HepG2 (cell line): ENCODE data around the gene KMT2D. TPM values are rescaled to one million over a fixed set of nuclear protein-coding genes. Genes with fewer than 3 reads are reported as not detected.

Source experiments
- ATAC-seq: fragments of 200-7000 bp; cut with Tn5 transposase; 3 replicates; pipeline ENCODE4 v1.9.1; 2020; ENCODE audit warnings: mild to moderate bottlenecking, moderate library complexity
- BruUV-seq: library from RNA; stranded (reverse); fragments of 400-500 nt; replicated peaks from 2 replicates; lab custom pipeline; 2021; lab: Mats Ljungman, UMichigan
- CTCF ChIA-PET: fragments of 300-600 bp; formaldehyde crosslinking; extraction: SDS; loops from one replicate; lab custom pipeline; 2021; ENCODE audit warnings: low total read pairs, inconsistent platforms, low intra/inter-chr PET ratio; lab: Yijun Ruan, JAX
- POLR2A ChIA-PET: fragments of 350-600 bp; sonication (Branson Sonifier 250); formaldehyde crosslinking; loops from one replicate; lab custom pipeline; 2020; ENCODE audit warnings: antibody characterized with exemption, inconsistent platforms; lab: Yijun Ruan, JAX
- DNase-seq: peaks from one replicate; pipeline ENCODE4 v3.0.0-alpha.2; 2015; ENCODE audit warnings: low spot score
- FAIRE-seq: peaks from 3 replicates; lab custom pipeline; 2011; peaks lifted over from hg19 to GRCh38; lab: Jason Lieb, UNC
- H2AFZ ChIP-seq: one replicate; pipeline ENCODE4 v1.6.1; 2011; ENCODE audit warnings: low read length, inconsistent platforms
- H3K27ac ChIP-seq: fragments of 300-600 bp; 3 replicates; pipeline ENCODE4 v1.8.0; 2011; ENCODE audit warnings: mixed run types, mild to moderate bottlenecking, mixed read lengths, low read length, inconsistent platforms; ENCODE audit not compliant: insufficient read depth; ENCODE audit errors: extremely low read length
- H3K27me3 ChIP-seq, 2 experiments: fragments of 200-600 bp in 1 of 2; 2 replicates in 1 of 2; 3 replicates in 1 of 2; pipeline versions ENCODE4 v1.6.0 to v1.8.0; 2011; ENCODE audit warnings: low read length in 2 of 2, mild to moderate bottlenecking in 2 of 2, moderate library complexity in 2 of 2, inconsistent platforms in 1 of 2; ENCODE audit not compliant: insufficient read depth in 2 of 2, control insufficient read depth in 1 of 2
- H3K36me3 ChIP-seq, 2 experiments: fragments of 200-600 bp in 1 of 2; replicated peaks in 1 of 2; 2 replicates in 1 of 2; 3 replicates in 1 of 2; pipeline versions ENCODE4 v1.5.1 to v1.8.0; 2011; ENCODE audit warnings: low read length in 2 of 2, inconsistent platforms in 1 of 2; ENCODE audit not compliant: insufficient read depth in 2 of 2, control insufficient read depth in 1 of 2
- H3K4me1 ChIP-seq: 2 replicates; pipeline ENCODE4 v1.5.1; 2012; ENCODE audit warnings: low read length, inconsistent platforms; ENCODE audit not compliant: insufficient read depth
- H3K4me2 ChIP-seq: 2 replicates; pipeline ENCODE4 v1.6.0; 2011; ENCODE audit warnings: low read depth, low read length, inconsistent platforms
- H3K4me3 ChIP-seq, 3 experiments: fragments of 200-600 bp in 1 of 3; sonication (generic), shearing (Covaris generic) in 1 of 3; replicated peaks in 1 of 3; 2 replicates each; pipeline ENCODE4 v1.5.1; 2011 to 2016; ENCODE audit warnings: low read length in 3 of 3, inconsistent platforms in 2 of 3, low read depth in 2 of 3, mild to moderate bottlenecking in 2 of 3, control low read depth in 1 of 3, mixed read lengths in 1 of 3; ENCODE audit not compliant: insufficient read depth in 1 of 3
- H3K79me2 ChIP-seq: one replicate; pipeline ENCODE4 v1.6.1; 2011; ENCODE audit warnings: low read length, inconsistent platforms; ENCODE audit not compliant: insufficient read depth
- H3K9ac ChIP-seq: 2 replicates; pipeline ENCODE4 v1.6.0; 2011; ENCODE audit warnings: mild to moderate bottlenecking, low read depth, low read length, inconsistent platforms; ENCODE audit not compliant: insufficient read depth
- H3K9me3 ChIP-seq: 2 replicates; pipeline ENCODE4 v1.5.1; 2012; ENCODE audit warnings: mild to moderate bottlenecking, low read length
- H4K20me1 ChIP-seq: 2 replicates; pipeline ENCODE4 v1.6.0; 2011; ENCODE audit warnings: inconsistent platforms, mild to moderate bottlenecking, low read length, moderate library complexity; ENCODE audit not compliant: insufficient read depth
- KIAA2018 ChIP-seq: sonication (generic); formaldehyde crosslinking; IDR thresholded peaks from 2 replicates; pipeline ENCODE4 v1.5.0; 2020; ENCODE audit warnings: mild to moderate bottlenecking, missing genetic modification reagents, borderline replicate concordance
- SP140L ChIP-seq: sonication (generic); formaldehyde crosslinking; IDR thresholded peaks from 2 replicates; pipeline ENCODE4 v1.4.0; 2020; ENCODE audit warnings: missing genetic modification reagents, borderline replicate concordance
- XBP1 ChIP-seq: sonication (generic); formaldehyde crosslinking; IDR thresholded peaks from 2 replicates; pipeline ENCODE4 v1.5.0; 2020; ENCODE audit warnings: missing genetic modification reagents
- ZBTB20 ChIP-seq: sonication (generic); formaldehyde crosslinking; IDR thresholded peaks from 2 replicates; pipeline ENCODE4 v1.8.1; 2023; ENCODE audit warnings: missing genetic modification reagents, low read depth, mild to moderate bottlenecking, borderline replicate concordance
- ZFP82 ChIP-seq: sonication (generic); formaldehyde crosslinking; IDR thresholded peaks from 2 replicates; pipeline ENCODE4 v1.5.1; 2020; ENCODE audit warnings: mild to moderate bottlenecking, missing genetic modification reagents, borderline replicate concordance
- WGBS: methylation state at CpG from one replicate; pipeline ENCODE4 v1.1.6; 2017; ENCODE audit warnings: low lambda C conversion rate; 5-methylcytosine and 5-hydroxymethylcytosine counted together
- in situ Hi-C: cut with HindIII; loops from 2 replicates; pipeline ENCODE4 v1.10.0; 2017; ENCODE audit warnings: low pct_unique_long_range_greater_than_20kb; ENCODE audit not compliant: extremely low pct_ligation_motif_present
- intact Hi-C: fragments of 100-400 bp; cut with micrococcal nuclease; formaldehyde crosslinking; loops from one replicate; pipeline ENCODE4 v1.10.0; 2022; ENCODE audit not compliant: unreplicated experiment
- polyA plus RNA-seq, 8 experiments: library from polyadenylated mRNA; depleted of rRNA in 3 of 8; stranded (reverse) in 7 of 8; unstranded in 1 of 8; fragments of >200 nt; fragmentation: Illumina TruSeq in 4 of 8; extraction: Trizol in 4 of 8; gene quantifications; 2 replicates each; pipeline versions ENCODE4 v1.2.1 to v1.2.3, GENCODE V29; 2011 to 2016; ENCODE audit warnings: low read depth in 4 of 8, missing spikeins in 1 of 8, mixed read lengths in 1 of 8; ENCODE audit not compliant: insufficient read depth in 1 of 8
- total RNA-seq, 5 experiments: library from RNA; depleted of rRNA; stranded (reverse); fragments of >200 nt; fragmentation: Illumina TruSeq; extraction: Trizol; gene quantifications; 2 replicates each; pipeline ENCODE4 v1.2.3, GENCODE V29; 2016; ENCODE audit warnings: low read depth in 1 of 5

KMT2D gene
- total and polyA plus RNA-seq, 2 of the 13 experiments (the other 11 are each of a cell fraction or from before 2014, with no cell fraction given) = 8.1 to 10.4 TPM

- H3K27me3 ChIP-seq = peaks cover 9 to 59% of the 10 kb centered on the region in 2 experiments; a peak in 4 of 5 replicates
- H3K79me2 ChIP-seq = no peaks in the 10 kb centered on the region
- no peaks in the 10 kb centered on the region for H3K36me3 ChIP-seq
- no peak overlapping the region for H3K27ac ChIP-seq
- BruUV-seq = no TSS peak
- no peak for DNase-seq
- peaks cover 49% of the 10 kb centered on the region for H3K4me1 ChIP-seq
- no peak overlapping the region for H3K4me2 ChIP-seq
- no peaks in the 10 kb centered on the region for H4K20me1 ChIP-seq
- no peaks in the 10 kb centered on the region for H3K9me3 ChIP-seq
- no peak overlapping the region for H3K4me3 ChIP-seq
- TF ChIP-seq ZFP82 (CRISPR knock-in tag) = no peak
- TF ChIP-seq ZBTB20 (CRISPR knock-in tag) = no peak
- TF ChIP-seq KIAA2018 (CRISPR knock-in tag) = no peak
- no peak for TF ChIP-seq XBP1
- no peak for TF ChIP-seq SP140L (CRISPR knock-in tag)
- TF ChIP-seq, all 625 proteins: peak for 0
- intact Hi-C loops (loop anchor here (1.0 kb wide), 1 partner anchor 32 kb away; no protein-coding TSS in a partner anchor), in situ Hi-C loops (no loop called here)
- POLR2A ChIA-PET = interaction anchor here (1.5 to 2.7 kb wide), 3 partner anchors 19 to 42 kb away, joined by 7 to 16 read pairs (median 10); partner anchors contain the start of genes RHEBL1 and TUBA1B
- Histone ChIP-seq H2AFZ (no peak overlapping the region), H3K9ac (no peak overlapping the region)
- no peak for ATAC-seq
- CTCF ChIA-PET = interaction anchor here (1.4 to 3.0 kb wide), 4 partner anchors 10 to 41 kb away, joined by 3 to 30 read pairs (median 7); partner anchors contain the start of gene LMBR1L
- FAIRE-seq = no peak
- 65% methylated on average over 6 of the region's 6 CpGs for WGBS
These were observed 28.3 kb upstream of the KMT2D start for GRCh38 chr12:49088932-49089330.
